ENCODE results near the gene ARHGAP26.

The ARHGAP26 gene

GRCh38 chr5:143154510-143155370 is 384.6 kb downstream of the ARHGAP26 start:
- DNase-seq, result no peak

- DNase-seq, result no peak
Measured at GRCh38 chr5:143155455-143155854, 385.3 kb downstream of the ARHGAP26 start.

- DNase-seq, result no peak
Measured at GRCh38 chr5:143156086-143156485, 385.9 kb downstream of the ARHGAP26 start.

- no peak for DNase-seq
Measured at GRCh38 chr5:143156572-143156971, 386.4 kb downstream of the ARHGAP26 start.

GRCh38 chr5:143159031-143159430 is 388.9 kb downstream of the ARHGAP26 start:
- DNase-seq, result no peak

- DNase-seq, result no peak
Measured at GRCh38 chr5:143161885-143162540, 391.8 kb downstream of the ARHGAP26 start.

- DNase-seq, result no peak
Measured at GRCh38 chr5:143162810-143163209, 392.6 kb downstream of the ARHGAP26 start.

- no peak for DNase-seq
Measured at GRCh38 chr5:143164557-143164956, 394.4 kb downstream of the ARHGAP26 start.

- no peak for DNase-seq
Measured at GRCh38 chr5:143165049-143165880, 395.1 kb downstream of the ARHGAP26 start.

GRCh38 chr5:143166090-143166489 is 395.9 kb downstream of the ARHGAP26 start:
- no peak for DNase-seq

- no peak for DNase-seq
Measured at GRCh38 chr5:143166661-143167420, 396.7 kb downstream of the ARHGAP26 start.

- DNase-seq, result no peak
Measured at GRCh38 chr5:143168171-143168741, 398.1 kb downstream of the ARHGAP26 start.

GRCh38 chr5:143168921-143169810 is 399.0 kb downstream of the ARHGAP26 start:
- no peak for DNase-seq

- no peak for DNase-seq
Measured at GRCh38 chr5:143170104-143170503, 399.9 kb downstream of the ARHGAP26 start.

- no peak for DNase-seq
Measured at GRCh38 chr5:143170977-143171376, 400.8 kb downstream of the ARHGAP26 start.

- no peak for DNase-seq
Measured at GRCh38 chr5:143172739-143173138, 402.6 kb downstream of the ARHGAP26 start.

GRCh38 chr5:143173139-143173889 is 403.1 kb downstream of the ARHGAP26 start:
- no peak for DNase-seq

GRCh38 chr5:143174714-143175398 is 404.7 kb downstream of the ARHGAP26 start:
- no peak for DNase-seq

GRCh38 chr5:143176048-143176447 is 405.9 kb downstream of the ARHGAP26 start:
- DNase-seq, result no peak

All from activated CD4-positive, alpha-beta T cell treated with anti-CD3 and anti-CD28 coated beads for 1 hour (primary cell).